ENCODE measurements around the gene FEM1C.

FEM1C gene

DNA sequence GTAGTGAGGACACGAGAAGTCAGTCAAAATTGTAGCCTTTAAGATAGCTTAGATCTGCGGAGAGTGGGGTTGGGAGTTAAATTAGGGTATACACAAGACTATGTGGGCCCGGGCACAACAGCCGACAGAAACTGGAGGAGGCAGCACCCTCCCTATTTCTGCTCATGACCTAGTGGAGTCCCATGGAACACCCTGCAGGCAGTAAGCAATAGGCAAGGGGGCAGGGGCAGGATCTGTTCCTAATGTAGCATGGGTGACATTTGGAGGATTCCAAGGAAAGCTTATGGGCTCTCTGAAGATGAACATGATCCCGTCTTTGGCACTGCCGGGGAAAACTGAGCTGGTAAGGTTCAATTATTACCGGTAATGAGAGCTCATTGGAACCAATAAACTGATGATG, 67.0 kb downstream of the FEM1C start:
- DNase-seq (ENCODE audit: low spot score), result no peak

DNA sequence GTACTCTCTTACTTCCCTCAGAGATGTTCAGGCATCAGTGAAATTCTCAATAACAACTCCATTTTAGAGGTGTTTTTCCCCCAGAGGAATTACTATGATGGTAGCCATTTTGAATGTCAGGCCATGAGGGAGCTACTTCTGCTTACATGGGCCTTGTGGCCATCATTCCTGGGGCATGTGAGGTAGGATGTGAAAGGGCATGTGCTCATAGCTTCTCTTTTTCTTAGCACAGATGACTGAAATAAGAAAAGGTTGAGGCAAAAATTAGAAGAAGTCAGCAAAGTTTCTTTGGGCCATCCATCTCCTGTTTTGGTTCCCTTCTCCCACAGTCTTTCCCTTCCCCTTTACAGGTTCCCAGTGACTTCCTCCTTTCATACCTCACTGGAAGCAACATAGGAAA, 68.8 kb downstream of the FEM1C start:
- no peak for DNase-seq (ENCODE audit: low spot score)

DNA sequence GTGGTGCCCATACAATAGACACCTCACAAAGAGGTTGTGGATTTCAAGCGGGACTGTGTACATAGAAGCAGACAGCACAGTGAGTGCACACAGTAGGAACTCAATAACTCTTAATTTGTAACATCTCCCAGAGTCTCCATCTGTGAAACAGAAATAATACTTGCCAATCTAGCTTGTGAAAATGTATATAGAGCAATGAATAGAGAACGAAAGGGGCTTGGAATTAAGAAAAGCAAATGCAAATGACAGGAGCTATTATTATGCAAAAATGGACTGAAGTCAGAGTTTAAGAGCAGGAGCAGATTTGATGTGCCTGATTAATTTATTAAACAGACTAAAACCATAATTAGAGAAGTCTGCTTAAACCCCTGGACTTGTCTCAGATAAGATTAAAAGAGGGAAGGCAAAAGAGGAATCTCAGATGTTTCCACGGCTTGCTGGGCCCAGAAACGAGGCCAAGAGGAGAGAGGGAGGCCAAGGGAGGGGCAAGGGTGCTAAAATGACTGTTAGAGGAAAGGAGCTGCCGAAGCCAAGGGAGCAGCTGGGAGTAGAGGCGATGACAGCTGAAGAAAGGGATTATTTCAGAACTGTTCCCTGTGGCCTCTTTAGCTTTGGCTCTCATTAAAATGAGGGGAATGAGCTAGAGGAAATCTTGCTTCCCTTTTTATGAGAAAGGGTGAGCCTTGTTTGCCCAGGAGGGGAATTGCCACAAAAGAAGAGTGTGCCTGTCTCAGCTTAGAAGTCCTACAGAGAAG, 72.1 kb downstream of the FEM1C start:
- DNase-seq (ENCODE audit: low spot score), result no peak

DNA sequence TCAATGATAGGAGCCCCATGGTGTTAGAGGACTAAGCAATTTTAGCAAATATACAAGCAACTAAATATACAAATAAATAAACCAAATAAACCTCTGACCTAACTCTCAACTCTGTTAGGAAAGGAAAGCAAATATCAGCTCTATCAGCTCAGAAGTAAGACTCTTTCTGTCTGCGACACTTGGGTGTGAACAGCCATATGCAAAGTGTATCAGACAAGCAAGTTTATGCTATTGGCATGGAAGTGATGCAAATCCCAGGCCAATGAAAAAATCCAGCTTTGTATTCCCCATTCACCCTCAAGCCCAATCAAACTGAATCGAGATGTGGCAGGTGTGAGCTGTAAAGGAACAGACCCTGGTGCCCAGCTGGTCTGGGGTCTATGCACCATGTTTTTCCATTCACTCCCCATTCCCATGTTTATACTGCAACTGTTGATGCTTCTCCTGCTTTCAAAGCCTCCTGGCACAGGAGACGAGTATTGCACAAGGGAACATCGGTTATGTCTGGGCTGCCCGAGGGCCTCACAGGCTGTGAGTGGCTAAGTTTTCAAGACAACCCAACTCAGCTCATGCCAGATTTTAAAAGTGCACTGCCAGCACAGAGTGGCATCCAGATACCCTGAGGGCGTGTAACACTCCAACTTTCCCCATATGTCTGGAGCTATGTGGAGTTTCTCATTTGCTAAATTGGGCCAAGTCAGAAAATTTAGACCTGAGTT, 73.1 kb downstream of the FEM1C start:
- DNase-seq (ENCODE audit: low spot score), result no peak

DNA sequence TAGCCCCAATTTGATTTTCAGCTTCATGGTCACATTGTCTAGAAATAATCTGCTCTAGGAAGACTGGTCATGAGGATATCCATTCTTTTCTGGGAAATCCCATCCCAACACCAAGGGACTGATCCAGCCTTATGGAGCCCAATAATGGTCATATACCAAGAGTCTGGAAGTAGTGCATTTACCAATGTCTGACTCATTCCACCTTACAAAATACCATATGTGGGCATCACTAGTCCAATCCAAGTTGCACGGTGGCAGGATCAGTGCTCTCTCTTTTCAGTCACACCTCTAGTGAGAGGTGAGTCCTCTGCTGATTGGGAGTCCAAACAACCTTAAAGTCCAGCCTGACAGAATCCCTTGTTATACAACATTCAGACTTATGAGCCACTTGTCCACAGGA, 73.7 kb downstream of the FEM1C start:
- DNase-seq (ENCODE audit: low spot score), result no peak
